HG03103 (cell line): ENCODE results near the gene BCL2L15.

Experiments
- ATAC-seq: cut with Tn5 transposase; IDR thresholded peaks from one replicate; pipeline ENCODE4 v1.9.1; 2021; ENCODE audit warnings: low read depth; ENCODE audit not compliant: unreplicated experiment

Gene BCL2L15

GRCh38 chr1:113887402-113888175 lies at the start of gene BCL2L15:
Gene BCL2L15 (minus strand): TSS chr1:113887581. CDS start chr1:113887375, 206 bp downstream.
- ATAC-seq = no peak

GRCh38 chr1:113937146-113937545 lies 49.8 kb upstream of the BCL2L15 start:
- ATAC-seq = no peak

GRCh38 chr1:113935970-113936369 lies 48.6 kb upstream of the BCL2L15 start:
- ATAC-seq = no peak

- ATAC-seq = no peak
Measured at GRCh38 chr1:113935176-113935575, 47.8 kb upstream of the BCL2L15 start.

GRCh38 chr1:113934511-113935055 lies 47.2 kb upstream of the BCL2L15 start:
- no peak for ATAC-seq

GRCh38 chr1:113934006-113934405 lies 46.6 kb upstream of the BCL2L15 start:
- no peak for ATAC-seq

- ATAC-seq = no peak
Measured at GRCh38 chr1:113931451-113931851, 44.1 kb upstream of the BCL2L15 start.

GRCh38 chr1:113930499-113931161 lies 43.2 kb upstream of the BCL2L15 start:
- ATAC-seq = peak; percentile 17

GRCh38 chr1:113929750-113930498 lies 42.5 kb upstream of the BCL2L15 start:
- ATAC-seq = peak; percentile 22

GRCh38 chr1:113928941-113929749 lies 41.8 kb upstream of the BCL2L15 start, which contains the start of gene HIPK1:
Gene HIPK1 (plus strand): TSS chr1:113929324.
- ATAC-seq = peak; percentile 54

- peak; percentile 24 for ATAC-seq
Measured at GRCh38 chr1:113928187-113928930, 41.0 kb upstream of the BCL2L15 start.

GRCh38 chr1:113924473-113924872 lies 37.1 kb upstream of the BCL2L15 start:
- no peak for ATAC-seq

- ATAC-seq = no peak
Measured at GRCh38 chr1:113922957-113923356, 35.6 kb upstream of the BCL2L15 start.

- no peak for ATAC-seq
Measured at GRCh38 chr1:113918243-113918642, 30.9 kb upstream of the BCL2L15 start.

- ATAC-seq = no peak
Measured at GRCh38 chr1:113917400-113918082, 30.2 kb upstream of the BCL2L15 start.

GRCh38 chr1:113916974-113917373 lies 29.6 kb upstream of the BCL2L15 start:
- ATAC-seq = no peak

GRCh38 chr1:113913887-113914664 lies 26.7 kb upstream of the BCL2L15 start:
- ATAC-seq = no peak

GRCh38 chr1:113913312-113913668 lies 25.9 kb upstream of the BCL2L15 start:
- no peak for ATAC-seq
